RPMI8226 (cell line): ENCODE measurements around the gene FAM20B.
A peak's percentile ranks its signal among the peaks of the same experiment; 100 is the strongest.

Experiments
- DNase-seq: peaks from one replicate; pipeline ENCODE4 v3.0.0-alpha.2; 2015

FAM20B gene

DNA sequence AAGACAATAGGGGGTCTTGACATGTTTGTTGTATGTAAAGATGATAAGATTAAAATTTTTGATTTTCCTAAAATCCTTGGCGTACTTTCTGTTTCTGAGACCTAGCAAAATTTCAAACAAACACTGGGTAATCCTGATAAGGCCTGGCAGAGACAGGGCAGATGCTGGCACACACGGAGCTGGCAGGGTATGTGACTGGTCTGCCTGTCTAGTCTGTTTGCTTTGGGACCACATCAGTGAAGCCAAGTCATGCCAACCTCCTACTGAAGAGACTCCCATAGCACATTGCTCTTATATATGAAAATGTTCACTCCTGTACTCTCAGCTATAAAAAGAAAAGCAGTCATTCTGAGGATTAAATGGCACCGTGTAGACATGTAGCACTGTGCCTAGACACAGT, 70.2 kb downstream of the FAM20B start:
- DNase-seq: no peak

DNA sequence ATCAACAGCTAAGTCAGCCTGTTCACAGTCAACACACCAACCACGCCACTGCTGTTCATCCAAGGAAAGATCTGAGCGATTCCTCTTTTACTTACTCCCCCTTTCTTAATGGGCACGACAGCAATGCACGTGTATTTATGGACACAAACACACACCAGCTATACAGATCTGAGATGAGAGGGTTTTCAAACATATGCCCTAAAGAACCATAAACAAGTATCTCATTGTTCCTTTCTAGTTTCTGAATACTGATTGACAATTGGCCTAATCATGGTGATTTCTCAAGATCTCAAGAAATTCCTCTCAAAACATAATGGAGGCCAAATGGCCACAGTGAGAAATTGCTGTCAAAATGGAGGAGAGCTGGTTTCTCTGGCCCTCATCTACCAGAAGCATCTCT, 74.2 kb downstream of the FAM20B start:
- no peak for DNase-seq

DNA sequence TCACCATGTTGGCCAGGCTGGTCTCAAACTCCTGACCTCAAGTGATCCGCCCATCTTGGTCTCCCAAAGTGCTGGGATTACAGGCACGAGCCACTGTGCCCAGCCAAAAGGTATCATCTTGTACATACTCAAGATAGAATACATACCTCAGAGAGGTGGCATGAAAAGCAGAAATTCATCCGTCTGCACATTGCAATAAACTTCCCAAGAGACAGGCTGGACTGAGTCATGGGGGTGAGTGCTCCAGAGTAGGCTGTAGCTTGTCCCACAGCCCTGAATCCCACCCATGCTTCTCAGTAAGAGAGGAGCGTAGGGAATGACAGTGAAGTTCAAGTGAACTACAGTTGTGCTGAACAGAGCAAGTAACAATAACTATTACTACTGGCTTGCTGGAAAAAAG, 75.9 kb downstream of the FAM20B start:
- DNase-seq: no peak

DNA sequence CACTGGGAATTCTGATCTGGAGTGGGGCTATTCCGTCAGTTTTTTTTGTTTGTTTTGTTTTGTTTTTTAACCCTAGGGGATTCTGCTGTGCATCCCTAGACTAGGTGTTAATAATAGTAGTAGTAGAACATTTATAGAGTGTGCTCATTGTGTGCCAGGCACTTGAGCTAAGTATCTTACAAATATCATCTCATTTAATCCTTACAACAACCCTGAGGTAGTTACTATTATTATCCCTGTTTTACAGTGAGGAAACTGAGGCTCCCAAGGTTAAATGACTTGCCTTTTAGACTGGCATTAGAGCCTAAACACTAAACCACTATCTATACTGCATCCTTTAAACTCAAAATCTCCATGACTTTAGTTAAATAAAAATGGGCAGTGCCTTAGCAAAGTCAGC, 78.3 kb downstream of the FAM20B start:
- no peak for DNase-seq

DNA sequence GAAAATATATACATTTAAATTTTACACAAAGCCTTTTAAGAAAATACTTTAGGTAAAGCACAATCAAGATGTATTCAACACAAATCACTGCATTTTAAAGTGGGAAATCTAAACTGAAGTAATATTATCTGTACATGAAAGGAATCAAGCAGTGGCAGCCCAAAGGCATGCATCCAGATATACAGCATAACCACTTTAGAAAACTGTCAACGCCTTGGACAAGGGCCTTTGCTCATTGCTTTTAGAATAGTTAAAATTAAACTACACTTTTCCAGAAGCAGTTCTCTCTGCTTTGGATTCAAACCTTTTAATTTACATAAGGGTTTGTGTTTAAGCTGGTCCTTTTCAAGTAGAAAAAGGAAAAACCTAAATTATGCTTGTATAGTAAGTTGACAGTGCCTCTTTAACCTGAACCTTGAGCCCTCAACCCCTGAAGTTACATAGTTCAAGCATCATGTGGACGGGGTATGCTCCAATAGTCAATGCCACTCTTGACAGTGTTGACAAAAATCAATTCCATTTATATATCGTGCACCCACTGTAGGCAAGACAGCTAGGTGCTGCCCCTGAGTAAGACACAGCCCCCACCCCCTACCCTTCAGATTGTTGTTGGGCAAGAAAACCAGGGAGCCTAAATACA, 79.0 kb downstream of the FAM20B start:
- DNase-seq: no peak

DNA sequence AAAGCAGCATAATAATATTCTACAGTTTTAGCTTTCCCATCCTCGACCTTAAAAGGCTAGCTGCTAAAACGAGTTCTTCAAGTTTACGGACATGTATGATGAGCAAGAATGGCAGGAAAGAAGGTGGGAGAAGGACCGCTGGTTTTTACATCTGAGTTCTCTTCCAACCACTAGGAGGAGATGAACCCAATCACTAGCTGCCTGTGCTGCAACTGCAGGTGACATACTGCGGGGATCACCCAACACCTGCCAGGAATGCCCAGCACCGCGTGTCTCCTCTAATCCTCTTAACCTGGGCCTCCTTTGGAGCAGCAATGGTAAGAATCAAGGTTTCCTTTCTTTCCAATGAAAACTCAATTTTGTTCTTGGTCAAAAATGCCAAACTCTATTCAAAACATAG, 79.7 kb downstream of the FAM20B start:
- DNase-seq: peak; percentile 36

DNA sequence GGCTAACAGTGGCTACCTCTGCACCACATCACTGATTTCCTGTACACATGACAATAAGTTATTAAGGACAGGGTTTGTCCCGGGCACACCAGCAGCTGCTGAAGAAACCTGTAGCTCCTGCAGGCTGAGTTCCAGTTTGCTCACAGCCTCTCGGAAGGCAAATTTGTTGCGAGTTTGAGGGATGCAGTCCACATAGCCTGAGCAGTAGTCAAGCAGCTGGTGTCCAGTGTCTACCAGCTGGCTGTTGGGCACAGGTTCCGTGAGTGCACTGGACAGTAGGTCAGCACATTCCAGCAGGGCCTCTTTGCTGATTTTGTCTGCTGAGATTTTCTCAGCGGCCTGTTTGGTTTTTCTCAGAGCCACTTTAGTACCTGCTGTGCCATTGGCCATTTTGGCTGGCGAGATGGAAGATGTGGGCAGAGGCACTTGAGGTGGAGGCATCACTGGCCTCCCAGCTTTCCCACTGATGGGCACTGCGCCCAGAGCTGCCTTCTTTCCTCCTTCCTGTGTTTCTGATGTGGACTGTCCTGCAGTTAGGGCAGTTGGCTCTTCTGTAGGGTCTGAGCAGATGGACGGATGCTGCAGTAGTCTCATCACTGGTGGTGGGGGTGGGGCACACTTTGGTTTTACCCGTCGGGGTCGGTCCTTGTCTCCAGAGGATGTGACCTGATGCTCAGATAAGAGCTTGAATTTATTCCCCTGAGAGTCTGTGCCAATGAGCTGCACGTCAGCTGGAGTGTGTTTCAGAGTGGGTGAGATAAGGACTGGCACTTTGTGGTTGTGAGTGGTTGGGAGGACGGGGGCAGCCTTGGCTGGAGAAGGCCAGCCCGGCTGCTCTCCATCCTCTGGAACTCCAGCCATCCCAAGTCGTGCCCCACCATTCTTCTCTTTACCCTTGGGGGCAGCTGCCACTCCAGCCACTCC, 82.3 kb downstream of the FAM20B start:
- no peak for DNase-seq

DNA sequence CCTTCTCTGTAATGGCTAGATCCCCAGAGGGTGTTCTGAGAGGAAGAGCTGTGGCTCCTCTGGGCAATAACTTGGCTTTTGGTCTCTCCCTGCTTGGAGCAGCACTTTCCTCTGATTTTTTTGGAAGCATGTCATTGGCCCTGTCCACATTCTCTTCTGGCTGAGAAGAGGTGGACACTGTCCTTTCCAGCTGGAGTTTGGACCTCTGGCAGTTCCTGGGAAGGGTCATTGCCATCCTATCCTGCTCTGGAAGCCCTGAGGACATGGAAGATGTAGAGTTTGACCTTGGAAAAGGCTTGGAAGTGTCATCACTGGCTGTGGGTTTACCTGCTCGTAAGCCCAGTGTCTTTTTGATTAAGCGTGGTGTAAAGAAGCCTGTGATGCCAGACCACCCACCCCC, 83.0 kb downstream of the FAM20B start:
- DNase-seq: no peak

DNA sequence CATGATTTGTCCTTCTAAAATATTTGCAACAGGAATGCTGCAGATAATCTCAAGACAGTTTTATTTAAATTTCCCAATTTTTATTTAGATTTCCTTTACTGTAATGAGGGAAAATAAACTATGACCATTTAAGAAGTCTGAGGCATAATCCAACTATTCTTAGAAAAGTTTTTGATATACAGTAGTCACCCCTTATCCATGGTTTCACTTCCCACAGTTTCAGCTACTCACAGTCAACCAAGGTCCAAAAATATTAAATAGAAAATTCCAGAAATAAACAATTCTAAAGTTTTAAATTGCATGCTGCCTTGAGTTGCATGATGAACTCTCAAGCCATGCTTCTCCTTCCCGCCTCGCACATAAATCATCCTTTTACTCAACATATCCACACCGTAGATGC, 89.5 kb downstream of the FAM20B start:
- no peak for DNase-seq

DNA sequence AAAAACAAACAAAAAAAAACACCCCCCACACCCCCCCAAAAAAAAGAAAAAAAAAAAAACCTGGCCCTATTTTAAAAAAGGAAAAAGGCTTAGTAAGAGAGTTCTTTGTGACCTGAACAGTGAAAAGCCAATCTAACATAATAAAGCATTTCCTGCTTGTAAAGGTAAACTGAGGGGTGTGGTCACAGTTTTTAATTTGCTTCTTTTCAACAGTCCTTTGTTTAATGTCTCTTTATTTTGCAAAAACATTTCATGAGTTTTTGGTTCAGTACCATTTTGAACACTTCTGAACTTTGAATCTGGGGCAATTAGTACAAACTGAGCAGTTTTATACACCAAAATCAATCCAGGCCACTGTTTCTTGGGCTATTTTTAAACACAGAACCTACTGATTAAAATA, 93.8 kb downstream of the FAM20B start:
- DNase-seq: no peak

DNA sequence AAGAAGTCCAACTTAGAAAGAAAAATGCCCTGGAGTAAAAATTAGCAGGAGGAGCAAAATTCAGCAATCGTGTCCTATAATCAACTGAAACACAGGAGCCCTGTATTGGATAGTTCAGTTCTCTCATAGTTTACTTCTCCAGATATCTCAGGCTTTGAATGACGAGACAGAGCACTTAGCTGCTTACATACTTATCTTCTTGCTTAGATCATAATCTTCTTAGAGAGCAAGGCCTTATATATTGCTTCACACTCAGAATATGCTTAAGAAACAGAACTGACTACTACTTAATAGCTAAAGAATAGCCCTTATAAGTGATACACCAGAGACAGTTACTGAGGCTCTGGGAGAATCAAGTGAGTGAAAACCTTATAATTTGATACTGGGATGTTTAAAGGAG, 95.0 kb downstream of the FAM20B start:
- DNase-seq: no peak

DNA sequence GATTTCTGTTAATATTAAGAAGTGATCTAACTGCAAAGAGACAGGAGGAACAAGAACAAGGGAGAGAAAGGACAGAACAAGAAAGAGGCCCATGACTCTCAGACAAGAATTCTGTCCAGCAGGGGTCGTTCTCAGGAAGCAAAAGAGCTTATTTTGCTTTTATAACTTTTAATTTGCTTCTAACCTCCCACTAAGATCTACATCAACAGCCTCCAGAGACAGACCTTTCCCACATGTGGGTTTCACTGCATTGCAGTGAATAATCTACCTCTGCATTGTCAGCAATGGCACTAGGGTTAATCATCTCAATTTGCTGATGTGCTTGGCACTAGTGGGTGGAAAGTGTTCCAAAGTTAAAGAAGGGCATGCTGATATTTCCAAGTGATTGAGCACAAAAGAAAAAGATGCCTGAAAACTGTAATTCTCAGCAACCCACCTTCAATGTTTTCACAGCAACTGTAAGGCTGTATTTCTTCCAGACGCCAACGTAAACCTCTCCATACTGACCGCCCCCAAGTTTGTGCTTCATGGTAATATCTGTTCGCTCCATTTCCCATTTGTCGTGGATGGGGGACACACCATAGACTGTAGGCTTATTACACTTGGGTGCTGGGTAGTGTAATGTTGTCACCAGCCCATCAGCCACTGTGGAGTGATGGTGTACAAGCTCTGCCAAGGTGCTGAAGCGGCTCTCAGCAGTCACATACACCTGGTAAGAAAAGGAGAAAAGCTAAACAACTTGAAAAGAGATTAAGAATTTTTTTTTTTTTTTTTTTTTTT, 95.7 kb downstream of the FAM20B start:
- peak; percentile 47 for DNase-seq

DNA sequence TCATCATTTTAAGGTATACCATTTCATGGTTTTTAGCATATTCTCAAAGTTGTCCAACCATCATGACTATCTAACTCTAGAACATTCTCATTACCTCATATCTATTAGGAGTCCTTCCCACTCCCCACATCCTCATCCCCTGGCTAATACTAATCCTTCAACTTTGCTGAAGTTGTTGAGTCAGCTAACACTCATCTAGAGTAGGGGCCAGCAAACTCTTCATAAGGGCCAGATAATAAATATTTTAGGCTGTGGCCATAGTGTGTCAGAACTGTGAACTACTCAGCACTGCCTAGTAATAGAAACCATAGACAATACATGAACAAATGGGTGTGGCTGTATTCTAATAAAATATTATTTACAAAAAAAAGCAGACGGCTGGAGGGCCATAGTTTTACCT, 99.2 kb downstream of the FAM20B start:
- no peak for DNase-seq
